HG03159 (cell line): ENCODE measurements around the gene FLYWCH1.
A peak's percentile ranks its signal among the peaks of the same experiment; 100 is the strongest.

Source experiments
- ATAC-seq: cut with Tn5 transposase; IDR thresholded peaks from one replicate; pipeline ENCODE4 v1.9.1; 2021; ENCODE audit warnings: mild to moderate bottlenecking, moderate library complexity; ENCODE audit not compliant: unreplicated experiment

FLYWCH1 gene

DNA sequence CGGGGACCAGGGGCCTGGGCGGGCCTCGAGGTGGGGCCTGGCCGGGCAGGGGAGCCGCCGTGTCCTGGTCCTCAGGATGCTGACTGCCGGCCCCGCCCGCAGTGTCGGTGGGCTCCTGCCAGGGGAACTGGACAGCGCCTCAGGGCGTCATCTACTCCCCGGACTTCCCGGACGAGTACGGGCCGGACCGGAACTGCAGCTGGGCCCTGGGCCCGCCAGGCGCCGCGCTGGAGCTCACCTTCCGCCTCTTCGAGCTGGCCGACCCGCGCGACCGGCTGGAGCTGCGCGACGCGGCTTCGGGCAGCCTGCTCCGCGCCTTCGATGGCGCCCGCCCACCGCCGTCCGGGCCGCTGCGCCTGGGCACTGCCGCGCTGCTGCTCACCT, 55.1 kb downstream of the FLYWCH1 start:
- no peak for ATAC-seq

DNA sequence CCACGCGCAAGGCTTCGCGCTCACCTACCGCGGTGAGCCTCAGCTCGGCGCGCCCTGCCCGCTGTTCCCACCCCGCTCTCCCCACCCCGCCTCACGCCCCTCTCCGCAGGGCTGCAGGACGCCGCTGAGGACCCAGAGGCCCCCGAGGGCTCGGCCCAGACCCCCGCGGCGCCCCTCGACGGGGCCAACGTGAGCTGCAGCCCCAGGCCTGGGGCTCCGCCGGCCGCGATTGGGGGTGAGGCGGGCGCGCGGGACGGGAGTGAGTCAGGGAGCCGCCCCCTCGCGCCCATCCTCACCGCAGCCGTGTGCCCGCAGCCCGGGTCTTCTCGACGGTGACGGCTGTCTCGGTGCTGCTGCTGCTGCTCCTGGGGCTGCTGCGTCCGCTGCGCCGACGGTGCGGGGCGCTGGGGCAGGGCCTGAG, 55.5 kb downstream of the FLYWCH1 start:
- ATAC-seq: no peak

DNA sequence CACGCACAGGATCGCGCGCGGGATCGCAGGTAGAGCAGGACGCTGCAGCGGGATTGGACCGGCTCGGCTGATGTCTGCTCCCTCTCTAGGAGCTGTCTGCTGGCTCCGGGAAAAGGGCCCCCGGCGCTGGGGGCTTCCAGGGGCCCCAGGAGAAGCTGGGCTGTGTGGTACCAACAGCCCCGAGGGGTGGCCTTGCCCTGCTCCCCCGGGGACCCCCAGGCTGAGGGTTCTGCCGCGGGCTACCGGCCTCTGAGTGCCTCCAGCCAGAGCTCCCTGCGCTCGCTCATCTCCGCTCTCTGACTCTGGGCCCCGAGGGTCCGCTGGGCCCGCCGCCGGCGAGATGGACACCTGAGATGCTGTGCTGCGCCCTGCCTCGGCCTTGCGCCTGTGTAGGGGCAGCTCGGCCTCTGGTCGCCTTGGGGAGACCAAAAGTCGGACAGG, 56.0 kb downstream of the FLYWCH1 start:
- ATAC-seq: no peak

DNA sequence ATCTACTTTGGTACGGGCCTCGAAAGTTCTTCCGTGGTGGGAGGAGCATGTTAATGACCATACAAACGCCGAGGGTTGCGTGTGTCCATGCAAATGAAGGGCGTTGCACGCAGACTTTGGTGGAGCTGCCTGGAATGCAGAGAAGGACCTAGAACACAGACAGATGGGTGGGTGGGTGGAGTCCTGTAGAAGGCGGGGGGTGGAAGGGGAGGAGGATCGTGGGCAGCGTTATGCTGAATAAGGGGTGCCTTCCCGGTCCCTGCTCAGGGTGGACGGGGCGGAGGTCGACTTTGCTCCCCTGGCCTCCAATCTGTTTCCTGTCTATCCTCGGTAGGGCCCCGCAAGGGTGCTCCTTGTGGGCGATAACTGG, 56.6 kb downstream of the FLYWCH1 start:
- ATAC-seq: no peak

- peak; percentile 66 for ATAC-seq
These were observed 57.2 kb downstream of the FLYWCH1 start, which contains the start of gene PAQR4 for GRCh38 chr16:2968738-2969544. PAQR4 (plus strand) TSS chr16:2969348; CDS start chr16:2969675, 327 bp downstream.

DNA sequence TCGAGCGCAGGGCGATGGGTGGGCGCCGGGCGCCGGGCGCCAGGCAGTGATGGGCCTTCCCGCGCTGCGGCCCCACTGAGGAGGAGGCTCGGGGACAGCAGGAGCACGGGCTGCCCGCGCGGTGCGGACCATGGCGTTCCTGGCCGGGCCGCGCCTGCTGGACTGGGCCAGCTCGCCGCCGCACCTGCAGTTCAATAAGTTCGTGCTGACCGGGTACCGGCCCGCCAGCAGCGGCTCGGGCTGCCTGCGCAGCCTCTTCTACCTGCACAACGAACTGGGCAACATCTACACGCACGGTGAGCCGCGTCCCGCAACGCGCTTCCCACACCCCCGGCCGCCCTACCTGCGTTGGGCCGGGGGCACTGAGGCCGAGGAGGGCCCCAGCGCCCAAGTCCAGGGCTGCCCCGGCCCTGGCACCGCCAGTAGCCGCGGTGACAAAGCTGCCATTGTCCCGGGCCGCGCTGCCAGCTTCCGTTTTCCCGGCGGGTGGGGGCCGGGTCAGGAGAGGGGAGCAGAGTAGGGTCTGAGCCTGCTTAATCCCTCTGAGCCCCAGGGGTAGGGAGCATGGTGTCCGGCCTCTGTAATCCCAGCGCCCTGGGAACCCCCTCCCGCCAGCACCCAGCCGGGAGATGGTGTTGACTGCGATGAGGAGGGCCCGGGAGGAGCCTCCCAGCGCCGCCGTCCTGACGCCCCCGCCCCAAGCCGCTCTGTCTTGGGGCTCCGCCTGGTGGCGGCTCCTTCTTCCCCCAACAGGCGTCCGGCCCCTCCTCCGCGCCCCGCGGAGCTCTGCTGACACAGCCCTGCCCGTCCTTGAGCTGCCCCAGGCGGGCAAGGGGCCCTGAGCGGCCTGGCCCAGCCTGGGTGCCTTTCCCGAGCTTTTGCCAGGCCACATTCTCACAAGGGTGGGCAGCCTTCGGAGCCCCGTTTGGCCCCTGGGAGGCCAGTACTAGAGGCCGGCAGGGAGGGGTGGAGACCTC, 58.1 kb downstream of the FLYWCH1 start:
- ATAC-seq: no peak

DNA sequence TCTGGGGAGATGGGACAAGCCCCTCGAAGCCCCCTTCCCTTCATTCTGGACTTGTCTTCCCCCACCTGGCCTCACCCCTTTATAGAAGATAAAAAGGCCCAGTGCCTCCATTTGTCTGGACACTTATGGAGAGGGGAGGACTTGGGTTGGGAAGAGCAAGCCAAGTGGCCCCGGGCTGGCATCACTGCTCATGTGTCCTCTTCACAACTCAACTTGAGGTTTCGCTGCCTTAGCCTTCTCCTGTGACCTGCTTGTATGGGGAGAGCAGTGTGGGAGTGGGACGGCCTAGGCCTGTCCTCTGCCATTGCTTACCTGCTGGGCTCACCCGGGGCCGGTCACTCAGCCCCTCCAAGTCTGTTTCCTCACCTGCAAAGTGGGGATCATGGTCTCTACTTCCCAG, 58.8 kb downstream of the FLYWCH1 start:
- ATAC-seq: no peak

DNA sequence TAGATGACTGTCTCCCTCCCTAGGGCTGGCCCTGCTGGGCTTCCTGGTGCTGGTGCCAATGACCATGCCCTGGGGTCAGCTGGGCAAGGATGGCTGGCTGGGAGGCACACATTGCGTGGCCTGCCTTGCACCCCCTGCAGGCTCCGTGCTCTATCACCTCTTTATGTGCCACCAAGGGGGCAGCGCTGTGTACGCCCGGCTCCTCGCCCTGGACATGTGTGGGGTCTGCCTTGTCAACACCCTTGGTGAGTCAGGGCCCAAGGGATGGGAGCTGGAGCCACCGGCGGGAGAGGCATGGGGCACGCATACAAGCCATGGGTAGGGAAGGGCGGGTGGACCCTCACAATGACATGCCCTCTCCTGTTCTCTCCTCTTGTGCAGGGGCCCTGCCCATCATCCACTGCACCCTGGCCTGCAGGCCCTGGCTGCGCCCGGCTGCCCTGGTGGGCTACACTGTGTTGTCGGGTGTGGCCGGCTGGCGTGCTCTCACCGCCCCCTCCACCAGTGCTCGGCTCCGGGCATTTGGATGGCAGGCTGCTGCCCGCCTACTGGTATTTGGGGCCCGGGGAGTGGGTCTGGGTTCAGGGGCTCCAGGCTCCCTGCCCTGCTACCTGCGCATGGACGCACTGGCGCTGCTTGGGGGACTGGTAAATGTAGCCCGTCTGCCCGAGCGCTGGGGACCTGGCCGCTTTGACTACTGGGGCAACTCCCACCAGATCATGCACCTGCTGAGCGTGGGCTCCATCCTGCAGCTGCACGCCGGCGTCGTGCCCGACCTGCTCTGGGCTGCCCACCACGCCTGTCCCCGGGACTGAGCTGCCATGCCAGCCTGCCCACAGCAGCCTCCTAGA, 59.6 kb downstream of the FLYWCH1 start:
- ATAC-seq: no peak

- ATAC-seq: no peak
These were observed 60.5 kb downstream of the FLYWCH1 start for GRCh38 chr16:2971985-2972784.

DNA sequence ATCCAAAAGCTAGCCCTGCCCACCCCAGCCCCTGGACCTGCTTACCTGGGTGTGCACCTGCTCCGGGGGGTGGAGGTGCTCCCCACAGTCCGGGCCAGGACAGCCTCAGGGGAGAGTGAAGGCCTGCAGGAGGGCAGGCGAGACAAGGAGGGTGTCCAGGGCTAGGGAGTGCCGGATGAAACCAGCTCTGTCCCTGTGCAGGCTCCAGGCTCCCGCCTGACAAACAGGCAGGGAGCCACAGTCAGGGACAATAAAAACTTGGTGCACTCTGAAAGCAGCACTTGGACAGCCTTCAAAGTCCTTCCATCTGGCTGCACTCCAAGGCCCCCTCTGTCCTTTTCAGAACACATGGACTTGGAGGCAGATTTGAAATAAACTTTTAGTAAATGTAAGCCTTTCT, 61.4 kb downstream of the FLYWCH1 start:
- no peak for ATAC-seq

DNA sequence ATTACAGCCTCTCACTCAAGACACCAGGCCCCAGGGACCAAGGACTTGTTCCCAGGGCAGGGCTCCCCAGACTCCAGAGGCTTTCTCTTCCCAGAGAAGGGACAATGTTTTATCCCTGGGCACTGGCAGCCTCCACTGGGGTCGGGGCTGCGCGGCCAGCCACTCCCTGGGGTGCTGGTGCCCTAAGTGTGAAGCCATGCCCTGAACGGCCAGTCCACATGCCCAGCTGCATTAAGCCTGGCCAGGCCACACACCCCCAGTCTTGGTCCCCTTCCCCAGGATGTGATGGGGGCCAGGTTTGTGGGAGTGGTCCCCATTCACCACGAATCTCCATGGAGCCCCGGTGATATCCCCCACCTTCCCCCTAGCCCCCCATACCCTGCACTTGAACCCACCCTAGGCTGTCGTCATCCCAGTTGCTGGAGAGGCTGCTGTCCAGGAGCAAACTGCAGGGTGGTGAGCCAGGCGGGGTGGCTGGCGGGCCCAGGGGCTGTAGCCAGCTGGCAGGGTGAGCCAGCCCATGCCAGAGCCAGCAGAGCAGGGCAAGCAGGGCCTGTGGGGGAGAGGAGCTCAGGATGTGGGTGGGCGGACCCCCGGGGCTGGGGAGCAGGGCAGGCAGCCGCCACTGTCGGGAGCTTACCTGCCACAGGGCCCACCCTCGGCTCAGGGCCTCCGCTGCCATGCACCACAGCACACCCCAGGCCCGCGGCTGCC, 62.0 kb downstream of the FLYWCH1 start:
- no peak for ATAC-seq

DNA sequence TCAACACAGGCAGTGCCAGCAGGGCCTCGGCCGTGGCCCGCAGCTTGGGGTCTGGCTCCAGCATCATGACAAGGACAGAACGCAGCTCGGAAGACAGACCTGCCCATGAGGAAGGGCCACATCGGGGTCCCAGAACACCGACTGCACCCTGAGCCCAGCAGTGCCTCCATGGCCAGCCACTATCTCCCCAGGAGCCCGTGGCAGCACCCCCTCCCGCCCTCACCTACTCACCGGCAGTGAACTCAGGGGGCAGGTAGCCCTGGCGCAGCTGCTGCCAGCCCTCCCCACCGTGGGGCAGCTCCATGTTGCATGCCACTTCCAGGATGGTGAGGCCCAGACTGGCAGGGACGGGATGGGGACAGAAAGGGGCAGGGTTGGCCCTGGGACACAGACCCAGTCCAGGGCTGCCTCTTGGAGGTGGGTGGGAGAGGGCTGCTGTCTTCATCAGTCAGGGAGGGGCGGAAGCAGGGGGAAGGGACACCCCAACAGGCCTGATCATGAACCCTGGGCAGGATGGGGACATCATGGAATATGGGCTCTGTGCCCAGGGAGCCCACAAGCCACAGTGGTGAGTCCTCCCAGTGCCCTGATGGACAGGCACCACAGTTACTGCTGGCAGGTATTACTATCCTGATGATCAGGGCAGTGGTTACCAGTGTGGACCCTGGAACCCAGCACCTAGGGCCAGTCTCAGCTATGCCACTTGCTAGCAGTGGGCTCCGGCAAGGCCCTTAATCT, 62.8 kb downstream of the FLYWCH1 start:
- no peak for ATAC-seq

- ATAC-seq: no peak
These were observed 63.5 kb downstream of the FLYWCH1 start for GRCh38 chr16:2975161-2975795.

DNA sequence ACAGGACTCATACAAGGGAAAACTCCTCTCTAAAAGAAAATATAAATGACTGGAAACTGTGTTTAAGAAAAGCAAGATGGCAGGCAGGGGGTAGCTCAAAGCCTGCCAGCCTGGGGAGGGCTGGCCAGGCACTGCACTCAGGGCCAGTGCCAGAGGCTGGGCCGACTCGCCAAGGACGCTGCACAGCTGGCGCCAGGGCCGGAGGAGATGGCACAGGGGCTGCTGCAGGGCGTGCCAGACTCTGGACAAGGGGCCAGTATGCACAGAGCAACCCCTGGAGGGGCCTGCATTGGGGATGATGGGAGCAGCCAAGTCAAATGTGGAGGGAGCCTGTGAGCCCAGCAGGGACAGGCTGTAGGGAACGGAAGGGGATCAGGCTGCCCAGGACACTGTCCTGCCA, 64.5 kb downstream of the FLYWCH1 start:
- ATAC-seq: no peak

DNA sequence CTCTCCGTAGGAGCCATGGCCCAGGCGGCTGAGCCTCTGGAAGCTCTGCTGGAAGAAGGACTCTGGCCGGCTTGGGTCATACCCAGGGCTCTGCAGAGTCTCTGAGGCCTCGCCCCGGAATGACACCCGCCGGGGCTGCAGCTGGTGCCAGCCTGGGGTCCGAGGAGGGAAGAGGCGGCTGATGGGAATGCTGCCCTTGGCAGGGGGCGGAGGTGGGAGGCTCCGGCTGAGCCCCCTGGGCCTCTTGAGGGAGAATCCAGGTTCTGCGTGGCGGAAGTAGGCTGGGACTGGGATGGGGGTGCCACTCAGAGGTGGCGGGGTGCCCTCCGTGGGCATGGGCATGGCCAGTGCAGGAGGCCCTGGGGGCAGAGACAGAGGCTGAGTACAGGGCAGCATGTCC, 64.9 kb downstream of the FLYWCH1 start:
- ATAC-seq: no peak

GRCh38 chr16:2977440-2977839, 65.7 kb downstream of the FLYWCH1 start:
- ATAC-seq: no peak

DNA sequence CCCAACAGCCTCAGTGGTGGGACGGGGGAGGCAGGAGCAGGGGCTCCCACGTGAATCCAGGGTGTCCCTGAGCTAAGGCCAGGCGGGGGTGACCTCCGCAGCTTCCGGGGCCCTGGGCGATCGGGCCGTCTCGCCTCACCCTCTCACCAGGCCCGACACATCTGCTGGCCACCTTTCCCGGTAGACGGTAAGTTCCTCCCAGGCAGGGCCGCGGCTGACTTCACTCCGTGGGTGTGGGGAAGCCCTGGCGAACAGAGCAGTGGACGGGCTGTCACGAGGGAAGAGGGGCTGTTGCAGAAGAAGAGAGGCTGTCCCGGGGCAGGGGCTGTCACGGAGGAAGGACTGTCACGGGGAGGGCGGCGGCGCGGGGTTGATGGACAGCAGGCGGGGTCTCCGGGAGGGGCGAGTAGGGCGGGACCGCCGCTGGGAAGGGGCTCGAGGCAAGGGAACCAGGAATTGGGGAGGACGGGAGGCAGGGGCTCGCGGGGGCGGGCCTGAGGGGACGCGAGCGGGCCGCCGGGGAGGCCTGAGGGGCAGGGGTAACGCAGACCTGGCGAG, 68.0 kb downstream of the FLYWCH1 start:
- no peak for ATAC-seq
